ENCODE results near the gene SESN3. TPM values are rescaled to one million over a fixed set of nuclear protein-coding genes. Genes with fewer than 3 reads are reported as not detected.

The SESN3 gene
- total RNA-seq, 1 experiment from 2014 or later = 1.4 TPM

GRCh38 chr11:95132956-95133355 is 98.0 kb downstream of the SESN3 start:
- TF ChIP-seq TCF7L2 (IDR thresholded peaks at IDR 0.05; ENCODE audit: low read depth, low read length) = no peak
- TF ChIP-seq SIN3A (IDR thresholded peaks at IDR 0.05; ENCODE audit: borderline replicate concordance, insufficient read depth, low read depth, low read length) = no peak
- no peak for TF ChIP-seq CTCF (IDR thresholded peaks at IDR 0.05)
- TF ChIP-seq REST (IDR thresholded peaks at IDR 0.05; ENCODE audit: insufficient read depth in 1 of 2, low read depth in 2 of 2, low read length in 1 of 2) = no peak
- no peak for TF ChIP-seq POLR2AphosphoS5 (IDR thresholded peaks at IDR 0.05; ENCODE audit: low read depth, low read length)
- intact Hi-C loops (cut with micrococcal nuclease; ENCODE audit: unreplicated experiment) (no loop called here), in situ Hi-C loops (cut with HindIII; ENCODE audit: low pct_unique_long_range_greater_than_20kb, low sequenced_read_pairs) (no loop called here)
- Histone ChIP-seq H3K27ac (ENCODE audit: low read length) (no peak overlapping the region), H3K9me3 (ENCODE audit: control insufficient read depth, insufficient read depth, low read depth, low read length) (no peaks in the 10 kb centered on the region), H3K4me1 (ENCODE audit: control insufficient read depth, insufficient read depth, low read length) (no peaks in the 10 kb centered on the region; the same call in 1 of the 2 replicates), H3K36me3 (ENCODE audit: control insufficient read depth, insufficient read depth, low read length) (no peaks in the 10 kb centered on the region), H3K4me3 (ENCODE audit: low read depth in 2 of 2, low read length in 2 of 2) (no peak overlapping the region), H3K27me3 (ENCODE audit: control insufficient read depth, insufficient read depth, low read length) (no peaks in the 10 kb centered on the region)
- BruUV-seq (replicated peaks) = no TSS peak
- ChIA-PET POLR2A (no interaction called here), CTCF (no interaction called here)
- ATAC-seq = no peak
- no peak for DNase-seq (ENCODE audit: low read depth, low spot score)

- no peaks in the 10 kb centered on the region for H3K36me3 ChIP-seq (ENCODE audit: control insufficient read depth, insufficient read depth, low read length)
- ChIA-PET POLR2A (no interaction called here), CTCF (no interaction called here)
- intact Hi-C loops (cut with micrococcal nuclease; ENCODE audit: unreplicated experiment) = no loop called here
- H3K9me3 ChIP-seq (ENCODE audit: control insufficient read depth, insufficient read depth, low read depth, low read length) = no peaks in the 10 kb centered on the region
- in situ Hi-C loops (cut with HindIII; ENCODE audit: low pct_unique_long_range_greater_than_20kb, low sequenced_read_pairs) = no loop called here
- no peak overlapping the region for H3K27ac ChIP-seq (ENCODE audit: low read length)
- no peak for DNase-seq (ENCODE audit: low read depth, low spot score)
- H3K27me3 ChIP-seq (ENCODE audit: control insufficient read depth, insufficient read depth, low read length) = no peaks in the 10 kb centered on the region
- BruUV-seq (replicated peaks) = no TSS peak
- no peaks in the 10 kb centered on the region for H3K4me1 ChIP-seq (ENCODE audit: control insufficient read depth, insufficient read depth, low read length)
- H3K4me3 ChIP-seq (ENCODE audit: low read depth in 2 of 2, low read length in 2 of 2) = no peak overlapping the region
- TF ChIP-seq POLR2AphosphoS5 (IDR thresholded peaks at IDR 0.05; ENCODE audit: low read depth, low read length) = no peak
- no peak for TF ChIP-seq SIN3A (IDR thresholded peaks at IDR 0.05; ENCODE audit: borderline replicate concordance, insufficient read depth, low read depth, low read length)
- TF ChIP-seq CTCF (IDR thresholded peaks at IDR 0.05) = no peak
- no peak for TF ChIP-seq TCF7L2 (IDR thresholded peaks at IDR 0.05; ENCODE audit: low read depth, low read length)
- TF ChIP-seq REST (IDR thresholded peaks at IDR 0.05; ENCODE audit: insufficient read depth in 1 of 2, low read depth in 2 of 2, low read length in 1 of 2) = no peak
- ATAC-seq = no peak
These were observed 102.4 kb downstream of the SESN3 start for GRCh38 chr11:95128602-95129001.
